ENCODE measurements around the gene RAB28.

The RAB28 gene

GRCh38 chr4:13454786-13455185, 29.4 kb downstream of the RAB28 start:
- DNase-seq (ENCODE audit: low read depth in 2 of 2): no peak
- TF ChIP-seq CTCF (IDR thresholded peaks at IDR 0.05; ENCODE audit: low read depth, low read length): no peak
- H3K4me3 ChIP-seq (replicated peaks in 1 of 2; ENCODE audit: low read depth in 2 of 2, low read length in 2 of 2): no peak overlapping the region

GRCh38 chr4:13452927-13453579, 31.1 kb downstream of the RAB28 start:
- TF ChIP-seq CTCF (IDR thresholded peaks at IDR 0.05; ENCODE audit: low read depth, low read length): no peak
- DNase-seq (ENCODE audit: low read depth in 2 of 2): no peak
- H3K4me3 ChIP-seq (replicated peaks in 1 of 2; ENCODE audit: low read depth in 2 of 2, low read length in 2 of 2): no peak overlapping the region

GRCh38 chr4:13449590-13449989, 34.5 kb downstream of the RAB28 start:
- H3K4me3 ChIP-seq (replicated peaks in 1 of 2; ENCODE audit: low read depth in 2 of 2, low read length in 2 of 2): no peak overlapping the region
- TF ChIP-seq CTCF (IDR thresholded peaks at IDR 0.05; ENCODE audit: low read depth, low read length): no peak

GRCh38 chr4:13445841-13446790, 38.0 kb downstream of the RAB28 start:
- DNase-seq (ENCODE audit: low read depth in 2 of 2): no peak
- no peak overlapping the region for H3K4me3 ChIP-seq (replicated peaks in 1 of 2; ENCODE audit: low read depth in 2 of 2, low read length in 2 of 2)
- no peak for TF ChIP-seq CTCF (IDR thresholded peaks at IDR 0.05; ENCODE audit: low read depth, low read length)

More at GRCh38 chr4:13449590-13449989, 34.5 kb downstream of the RAB28 start:
- DNase-seq (ENCODE audit: low read depth in 2 of 2): no peak

- no peak for DNase-seq (ENCODE audit: low read depth in 2 of 2)
- no peak overlapping the region for H3K4me3 ChIP-seq (replicated peaks in 1 of 2; ENCODE audit: low read depth in 2 of 2, low read length in 2 of 2)
- TF ChIP-seq CTCF (IDR thresholded peaks at IDR 0.05; ENCODE audit: low read depth, low read length): no peak
Measured at GRCh38 chr4:13441506-13441905, 42.6 kb downstream of the RAB28 start.

- DNase-seq (ENCODE audit: low read depth in 2 of 2): no peak
- TF ChIP-seq CTCF (IDR thresholded peaks at IDR 0.05; ENCODE audit: low read depth, low read length): no peak
- H3K4me3 ChIP-seq (replicated peaks in 1 of 2; ENCODE audit: low read depth in 2 of 2, low read length in 2 of 2): no peak overlapping the region
Measured at GRCh38 chr4:13436962-13437361, 47.2 kb downstream of the RAB28 start.

Data from cardiac fibroblast (primary cell).